HEK293 (cell line): Measurements from ENCODE around the gene MT1F.
"Not testable (repeated sequence)": the region's sequence is repeated elsewhere in the genome, so short reads cannot be mapped to it uniquely, and the experiment has no call there.

Experiments used
- REPIN1 ChIP-seq: fragments of 450-650 bp; formaldehyde crosslinking; IDR thresholded peaks from 2 replicates; pipeline ENCODE4 v1.5.1; 2017; ENCODE audit warnings: missing biosample characterization, missing genetic modification characterization, low read depth
- WT1 ChIP-seq: fragments of 450-650 bp; formaldehyde crosslinking; IDR thresholded peaks from 2 replicates; pipeline ENCODE4 v1.5.1; 2016; ENCODE audit warnings: missing biosample characterization, missing genetic modification characterization
- ZBTB1 ChIP-seq: fragments of 450-650 bp; formaldehyde crosslinking; IDR thresholded peaks from 2 replicates; pipeline ENCODE4 v1.5.1; 2016; ENCODE audit warnings: missing biosample characterization, missing genetic modification characterization
- ZNF114 ChIP-seq: fragments of 450-650 bp; formaldehyde crosslinking; IDR thresholded peaks from 2 replicates; pipeline ENCODE4 v1.5.0; 2017; ENCODE audit warnings: missing biosample characterization, missing genetic modification characterization
- ZNF155 ChIP-seq: fragments of 450-650 bp; formaldehyde crosslinking; IDR thresholded peaks from 2 replicates; pipeline ENCODE4 v1.5.1; 2016; ENCODE audit warnings: missing biosample characterization, missing genetic modification characterization
- ZNF18 ChIP-seq: fragments of 450-650 bp; formaldehyde crosslinking; IDR thresholded peaks from 2 replicates; pipeline ENCODE4 v1.5.1; 2016; ENCODE audit warnings: missing biosample characterization, missing genetic modification characterization
- ZNF266 ChIP-seq: fragments of 450-650 bp; formaldehyde crosslinking; IDR thresholded peaks from 2 replicates; pipeline ENCODE4 v1.5.1; 2016; ENCODE audit warnings: missing biosample characterization, missing genetic modification characterization, low read depth
- ZNF335 ChIP-seq: fragments of 450-650 bp; formaldehyde crosslinking; conservative IDR thresholded peaks from 2 replicates; pipeline ENCODE4 v1.5.1; 2016; ENCODE audit warnings: missing biosample characterization, missing genetic modification characterization
- TF ChIP-seq, protein P1 (sequence below): fragments of 450-650 bp; formaldehyde crosslinking; IDR thresholded peaks from 2 replicates; pipeline ENCODE4 v1.5.1; 2016; ENCODE audit warnings: missing biosample characterization, missing genetic modification characterization
- TF ChIP-seq, protein P2 (sequence below): fragments of 450-650 bp; formaldehyde crosslinking; IDR thresholded peaks from 2 replicates; pipeline ENCODE4 v1.5.1; 2016; ENCODE audit warnings: missing biosample characterization, missing genetic modification characterization

DNA sequence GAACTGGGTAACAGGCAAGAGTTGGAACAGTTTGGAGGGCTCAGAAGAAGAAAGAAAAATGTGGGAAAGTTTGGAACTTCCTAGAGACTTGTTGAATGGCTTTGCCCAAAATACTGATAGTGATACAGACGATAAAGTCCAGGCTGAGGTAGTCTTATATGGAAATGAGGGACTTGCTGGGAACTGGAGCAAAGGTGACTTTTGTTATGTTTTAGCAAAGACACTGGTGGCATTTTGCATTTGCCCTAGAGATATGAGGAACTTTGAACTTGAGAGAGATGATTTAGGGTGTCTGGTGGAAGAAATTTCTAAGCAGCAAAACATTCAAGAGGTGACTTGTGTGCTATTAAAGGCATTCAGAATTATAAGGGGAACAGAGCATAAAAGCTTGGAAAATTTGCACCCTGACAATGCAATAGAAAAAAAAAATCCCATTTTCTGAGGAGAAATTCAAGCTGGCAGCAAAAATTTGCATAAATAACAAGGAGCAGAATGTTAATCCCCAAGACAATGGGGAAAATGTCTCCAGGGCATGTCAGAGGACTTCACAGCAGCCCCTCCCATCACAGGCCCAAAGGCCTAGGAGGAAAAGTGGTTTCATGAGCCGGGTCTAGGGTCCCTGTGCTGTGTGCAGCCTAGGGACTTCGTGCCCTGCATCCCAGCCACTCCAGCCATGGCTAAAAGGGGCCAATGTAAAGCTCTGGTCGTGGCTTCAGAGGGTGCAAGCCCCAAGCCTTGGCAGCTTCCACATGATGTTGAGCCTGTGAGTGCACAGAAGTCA is 35.9 kb upstream of the MT1F start:
- TF ChIP-seq, protein P1, sequence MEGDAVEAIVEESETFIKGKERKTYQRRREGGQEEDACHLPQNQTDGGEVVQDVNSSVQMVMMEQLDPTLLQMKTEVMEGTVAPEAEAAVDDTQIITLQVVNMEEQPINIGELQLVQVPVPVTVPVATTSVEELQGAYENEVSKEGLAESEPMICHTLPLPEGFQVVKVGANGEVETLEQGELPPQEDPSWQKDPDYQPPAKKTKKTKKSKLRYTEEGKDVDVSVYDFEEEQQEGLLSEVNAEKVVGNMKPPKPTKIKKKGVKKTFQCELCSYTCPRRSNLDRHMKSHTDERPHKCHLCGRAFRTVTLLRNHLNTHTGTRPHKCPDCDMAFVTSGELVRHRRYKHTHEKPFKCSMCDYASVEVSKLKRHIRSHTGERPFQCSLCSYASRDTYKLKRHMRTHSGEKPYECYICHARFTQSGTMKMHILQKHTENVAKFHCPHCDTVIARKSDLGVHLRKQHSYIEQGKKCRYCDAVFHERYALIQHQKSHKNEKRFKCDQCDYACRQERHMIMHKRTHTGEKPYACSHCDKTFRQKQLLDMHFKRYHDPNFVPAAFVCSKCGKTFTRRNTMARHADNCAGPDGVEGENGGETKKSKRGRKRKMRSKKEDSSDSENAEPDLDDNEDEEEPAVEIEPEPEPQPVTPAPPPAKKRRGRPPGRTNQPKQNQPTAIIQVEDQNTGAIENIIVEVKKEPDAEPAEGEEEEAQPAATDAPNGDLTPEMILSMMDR (tag by site-specific recombination): not testable (repeated sequence)
- not testable (repeated sequence) for TF ChIP-seq ZBTB1 (tag by site-specific recombination); ZNF18 (tag by site-specific recombination); ZNF155 (tag by site-specific recombination); REPIN1; ZNF335 (tag by site-specific recombination); ZNF114 (tag by site-specific recombination); ZNF266; WT1
- TF ChIP-seq, protein P2, sequence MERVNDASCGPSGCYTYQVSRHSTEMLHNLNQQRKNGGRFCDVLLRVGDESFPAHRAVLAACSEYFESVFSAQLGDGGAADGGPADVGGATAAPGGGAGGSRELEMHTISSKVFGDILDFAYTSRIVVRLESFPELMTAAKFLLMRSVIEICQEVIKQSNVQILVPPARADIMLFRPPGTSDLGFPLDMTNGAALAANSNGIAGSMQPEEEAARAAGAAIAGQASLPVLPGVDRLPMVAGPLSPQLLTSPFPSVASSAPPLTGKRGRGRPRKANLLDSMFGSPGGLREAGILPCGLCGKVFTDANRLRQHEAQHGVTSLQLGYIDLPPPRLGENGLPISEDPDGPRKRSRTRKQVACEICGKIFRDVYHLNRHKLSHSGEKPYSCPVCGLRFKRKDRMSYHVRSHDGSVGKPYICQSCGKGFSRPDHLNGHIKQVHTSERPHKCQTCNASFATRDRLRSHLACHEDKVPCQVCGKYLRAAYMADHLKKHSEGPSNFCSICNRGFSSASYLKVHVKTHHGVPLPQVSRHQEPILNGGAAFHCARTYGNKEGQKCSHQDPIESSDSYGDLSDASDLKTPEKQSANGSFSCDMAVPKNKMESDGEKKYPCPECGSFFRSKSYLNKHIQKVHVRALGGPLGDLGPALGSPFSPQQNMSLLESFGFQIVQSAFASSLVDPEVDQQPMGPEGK (tag by site-specific recombination): not testable (repeated sequence)
